ENCODE results near the gene IFT52.
A peak's percentile ranks its signal among the peaks of the same experiment; 100 is the strongest.

The IFT52 gene

DNA sequence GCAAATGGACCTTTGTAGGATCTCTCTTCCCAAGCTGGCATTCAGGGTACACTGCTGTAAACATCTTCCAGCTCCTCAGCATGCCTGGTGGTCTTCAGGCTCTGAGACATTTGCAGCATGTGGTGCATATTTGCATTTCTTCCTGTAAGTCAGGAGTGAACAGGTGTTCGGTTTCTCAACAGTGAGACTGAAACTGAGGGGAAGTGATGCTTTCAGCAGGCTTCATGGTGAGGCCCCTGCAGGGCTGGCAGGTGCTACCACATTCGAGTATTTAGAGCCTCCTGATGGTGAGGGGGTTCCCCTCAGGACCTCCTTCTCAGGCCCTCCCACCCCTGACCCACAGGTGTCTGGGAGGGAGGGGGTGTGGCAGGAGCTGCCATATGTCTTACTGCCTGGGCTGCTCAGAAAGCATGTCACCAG is 91.3 kb downstream of the IFT52 start:
- peak; percentile 98 for ATAC-seq
- Mint-ChIP-seq H3K4me3 (peak overlapping the region; percentile 65), H3K27me3 (no peaks in the 10 kb centered on the region), H3K27ac (peak overlapping the region; percentile 91), H3K9me3 (no peaks in the 10 kb centered on the region), H3K4me1 (peaks cover 43% of the 10 kb centered on the region), H3K36me3 (peaks cover 10% of the 10 kb centered on the region)

GRCh38 chr20:43682446-43682845 is 91.7 kb downstream of the IFT52 start:
- H3K9me3 Mint-ChIP-seq = no peaks in the 10 kb centered on the region
- H3K4me1 Mint-ChIP-seq = peaks cover 43% of the 10 kb centered on the region
- H3K27ac Mint-ChIP-seq = peak overlapping the region; percentile 91
- peak overlapping the region; percentile 65 for H3K4me3 Mint-ChIP-seq
- peak; percentile 53 for ATAC-seq
- no peaks in the 10 kb centered on the region for H3K27me3 Mint-ChIP-seq
- H3K36me3 Mint-ChIP-seq = peaks cover 7% of the 10 kb centered on the region

DNA sequence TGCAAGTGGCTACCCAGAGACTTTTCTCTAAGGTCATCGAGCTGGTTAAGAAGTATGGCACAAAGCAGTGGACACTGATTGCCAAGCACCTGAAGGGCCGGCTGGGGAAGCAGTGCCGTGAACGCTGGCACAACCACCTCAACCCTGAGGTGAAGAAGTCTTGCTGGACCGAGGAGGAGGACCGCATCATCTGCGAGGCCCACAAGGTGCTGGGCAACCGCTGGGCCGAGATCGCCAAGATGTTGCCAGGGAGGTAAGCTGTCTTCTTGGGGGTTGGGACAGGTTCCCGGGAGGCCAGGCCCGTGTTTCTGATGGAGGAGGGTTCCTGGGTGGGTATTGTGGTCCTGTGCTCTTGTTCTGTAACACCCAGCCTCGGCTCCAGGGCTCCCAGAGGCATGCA is 96.1 kb downstream of the IFT52 start:
- Mint-ChIP-seq H3K36me3 (peaks cover 20% of the 10 kb centered on the region), H3K9me3 (no peaks in the 10 kb centered on the region), H3K27ac (peak overlapping the region; percentile 12), H3K4me3 (no peak overlapping the region), H3K4me1 (peaks cover 26% of the 10 kb centered on the region), H3K27me3 (no peaks in the 10 kb centered on the region)
- ATAC-seq = no peak

- no peaks in the 10 kb centered on the region for H3K27me3 Mint-ChIP-seq
- H3K4me1 Mint-ChIP-seq = peaks cover 13% of the 10 kb centered on the region
- H3K9me3 Mint-ChIP-seq = no peaks in the 10 kb centered on the region
- H3K36me3 Mint-ChIP-seq = peaks cover 20% of the 10 kb centered on the region
- no peak overlapping the region for H3K4me3 Mint-ChIP-seq
- ATAC-seq = no peak
- peak overlapping the region; percentile 67 for H3K27ac Mint-ChIP-seq
Measured at GRCh38 chr20:43689165-43689564, 98.4 kb downstream of the IFT52 start.

- Mint-ChIP-seq H3K4me1 (peaks cover 13% of the 10 kb centered on the region), H3K4me3 (no peak overlapping the region), H3K36me3 (peaks cover 20% of the 10 kb centered on the region), H3K27me3 (no peaks in the 10 kb centered on the region), H3K9me3 (no peaks in the 10 kb centered on the region), H3K27ac (no peak overlapping the region)
- no peak for ATAC-seq
Measured at GRCh38 chr20:43690943-43691598, 100.3 kb downstream of the IFT52 start.

- Mint-ChIP-seq H3K4me1 (peaks cover 13% of the 10 kb centered on the region), H3K36me3 (peaks cover 20% of the 10 kb centered on the region)
Measured at GRCh38 chr20:43691928-43692524, 101.3 kb downstream of the IFT52 start.

DNA sequence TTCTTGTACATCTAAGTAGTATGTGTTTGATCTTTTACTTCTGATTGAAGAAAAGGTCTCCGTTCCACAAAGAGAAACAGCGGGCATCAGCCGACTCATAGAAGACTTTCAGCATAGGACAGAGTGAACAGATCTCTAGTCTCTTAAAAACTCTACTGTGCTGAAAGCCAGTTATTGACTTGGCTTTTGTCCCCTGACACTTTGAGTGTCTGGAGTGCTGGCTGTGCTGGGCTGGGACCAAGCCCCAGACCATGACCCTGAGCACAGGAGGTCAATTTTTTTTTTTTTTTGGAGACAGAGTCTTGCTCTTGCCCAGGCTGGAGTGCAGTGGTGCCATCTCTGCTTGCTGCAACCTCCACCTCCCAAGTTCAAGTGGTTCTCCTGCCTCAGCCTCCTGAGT is 104.0 kb downstream of the IFT52 start:
- peaks cover 15% of the 10 kb centered on the region for H3K36me3 Mint-ChIP-seq
- no peak overlapping the region for H3K4me3 Mint-ChIP-seq
- ATAC-seq = no peak
- no peaks in the 10 kb centered on the region for H3K9me3 Mint-ChIP-seq
- H3K4me1 Mint-ChIP-seq = peaks cover 2% of the 10 kb centered on the region
- H3K27ac Mint-ChIP-seq = no peak overlapping the region
- H3K27me3 Mint-ChIP-seq = no peaks in the 10 kb centered on the region

More at GRCh38 chr20:43691928-43692524, 101.3 kb downstream of the IFT52 start:
- H3K4me3 Mint-ChIP-seq = no peak overlapping the region
- H3K9me3 Mint-ChIP-seq = no peaks in the 10 kb centered on the region
- no peak overlapping the region for H3K27ac Mint-ChIP-seq
- peak; percentile 75 for ATAC-seq
- no peaks in the 10 kb centered on the region for H3K27me3 Mint-ChIP-seq

GRCh38 chr20:43695571-43695970 is 104.8 kb downstream of the IFT52 start:
- no peak for ATAC-seq
- H3K4me1 Mint-ChIP-seq = no peaks in the 10 kb centered on the region
- no peak overlapping the region for H3K27ac Mint-ChIP-seq
- no peaks in the 10 kb centered on the region for H3K9me3 Mint-ChIP-seq
- H3K4me3 Mint-ChIP-seq = no peak overlapping the region
- no peaks in the 10 kb centered on the region for H3K27me3 Mint-ChIP-seq
- H3K36me3 Mint-ChIP-seq = peaks cover 20% of the 10 kb centered on the region

Data from stimulated activated memory B cell treated with anti-CD40 and anti-IgM and Interleukin-4, amounts not matched to agents 10 μg/mL and 1 μg/mL and 100 μg/mL, for 72 hours (primary cell).